SU-DHL-6 (cell line): Measurements from ENCODE around the gene FAM229B.

Experiments
- H2AFZ ChIP-seq: fragments of 200-600 bp; sonication (generic); 2 replicates; pipeline ENCODE4 v1.6.1; 2014; ENCODE audit warnings: low read depth, mild to moderate bottlenecking, moderate library complexity, mixed read lengths, antibody characterized with exemption, low read length; ENCODE audit not compliant: severe bottlenecking
- H3F3A ChIP-seq: fragments of 200-600 bp; shearing (Covaris generic); 2 replicates; pipeline ENCODE4 v1.6.0; 2016; ENCODE audit warnings: antibody characterized with exemption, mild to moderate bottlenecking; ENCODE audit not compliant: insufficient read depth
- H3K27ac ChIP-seq: fragments of 200-600 bp; sonication (generic); 2 replicates; pipeline ENCODE4 v1.5.1; 2016; ENCODE audit warnings: low read depth, mild to moderate bottlenecking, low read length, moderate library complexity, mixed read lengths
- H3K27me3 ChIP-seq: fragments of 200-600 bp; sonication (generic), shearing (Covaris generic); 2 replicates; pipeline ENCODE4 v1.6.0; 2014; ENCODE audit warnings: mild to moderate bottlenecking, low read length
- H3K36me3 ChIP-seq: fragments of 200-600 bp; sonication (generic); 2 replicates; pipeline ENCODE4 v1.6.1; 2014; ENCODE audit warnings: mild to moderate bottlenecking, low read length, mixed read lengths
- H3K4me2 ChIP-seq: fragments of 300-600, 200-600 bp; shearing (Covaris generic), sonication (generic); 2 replicates; pipeline ENCODE4 v1.6.0; 2014; ENCODE audit warnings: low read length, low read depth, mild to moderate bottlenecking; ENCODE audit not compliant: poor library complexity, severe bottlenecking
- H3K4me3 ChIP-seq: fragments of 200-600 bp; sonication (generic); 2 replicates; pipeline ENCODE4 v1.5.1; 2014; ENCODE audit warnings: antibody characterized with exemption, low read length, mild to moderate bottlenecking, mixed read lengths; ENCODE audit not compliant: insufficient read depth, poor library complexity, severe bottlenecking
- H3K79me2 ChIP-seq: fragments of 200-600 bp; sonication (generic); 2 replicates; pipeline ENCODE4 v1.6.1; 2014; ENCODE audit warnings: mild to moderate bottlenecking, low read length, moderate library complexity; ENCODE audit not compliant: insufficient read depth
- H3K9ac ChIP-seq: fragments of 200-600 bp; sonication (generic); 2 replicates; pipeline ENCODE4 v1.7.0; 2014; ENCODE audit warnings: mild to moderate bottlenecking, low read length
- H3K9me2 ChIP-seq: fragments of 200-600 bp; sonication (generic); replicated peaks from 2 replicates; pipeline ENCODE4 v1.6.1; 2014; ENCODE audit warnings: low read length; ENCODE audit not compliant: insufficient read depth
- H3K9me3 ChIP-seq: fragments of 200-600 bp; sonication (generic); 2 replicates; pipeline ENCODE4 v1.6.1; 2014; ENCODE audit warnings: low read length, mixed read lengths; ENCODE audit not compliant: insufficient read depth
- H4K20me1 ChIP-seq: fragments of 200-600 bp; sonication (generic); 2 replicates; pipeline ENCODE4 v1.6.1; 2014; ENCODE audit warnings: low read depth, mild to moderate bottlenecking, antibody characterized with exemption, low read length, moderate library complexity, mixed read lengths
- EZH2phosphoT487 ChIP-seq: fragments of 200-600 bp; sonication (generic), shearing (Covaris generic); conservative IDR thresholded peaks from 2 replicates; pipeline ENCODE4 v1.6.1; 2018; ENCODE audit warnings: mild to moderate bottlenecking, antibody characterized with exemption, low read length, moderate library complexity, mixed read lengths
- TF ChIP-seq, protein P1 (sequence below): fragments of 200-600 bp; sonication (generic); IDR thresholded peaks from one replicate; pipeline ENCODE4 v1.5.1; 2017; ENCODE audit warnings: antibody characterized with exemption, mild to moderate bottlenecking, low read length, moderate library complexity; ENCODE audit not compliant: insufficient read depth, poor library complexity, severe bottlenecking

The FAM229B gene

GRCh38 chr6:112054001-112054400 lies 33.4 kb upstream of the FAM229B start, which contains the start of gene CCN6:
CCN6 (plus strand) TSS chr6:112054104; CDS start chr6:112054358, 254 bp downstream.
- H3K9ac ChIP-seq: no peak within 1 kb of the TSS
- H2AFZ ChIP-seq: no peak within 1 kb of the TSS
- H3K27ac ChIP-seq: no peak within 1 kb of the TSS
- H3K36me3 ChIP-seq: no peaks in the 10 kb centered on the region
- no peaks in the 10 kb centered on the region for H4K20me1 ChIP-seq
- no peak within 1 kb of the TSS for H3K4me2 ChIP-seq
- H3K4me3 ChIP-seq: no peak within 1 kb of the TSS
- TF ChIP-seq, protein P1, sequence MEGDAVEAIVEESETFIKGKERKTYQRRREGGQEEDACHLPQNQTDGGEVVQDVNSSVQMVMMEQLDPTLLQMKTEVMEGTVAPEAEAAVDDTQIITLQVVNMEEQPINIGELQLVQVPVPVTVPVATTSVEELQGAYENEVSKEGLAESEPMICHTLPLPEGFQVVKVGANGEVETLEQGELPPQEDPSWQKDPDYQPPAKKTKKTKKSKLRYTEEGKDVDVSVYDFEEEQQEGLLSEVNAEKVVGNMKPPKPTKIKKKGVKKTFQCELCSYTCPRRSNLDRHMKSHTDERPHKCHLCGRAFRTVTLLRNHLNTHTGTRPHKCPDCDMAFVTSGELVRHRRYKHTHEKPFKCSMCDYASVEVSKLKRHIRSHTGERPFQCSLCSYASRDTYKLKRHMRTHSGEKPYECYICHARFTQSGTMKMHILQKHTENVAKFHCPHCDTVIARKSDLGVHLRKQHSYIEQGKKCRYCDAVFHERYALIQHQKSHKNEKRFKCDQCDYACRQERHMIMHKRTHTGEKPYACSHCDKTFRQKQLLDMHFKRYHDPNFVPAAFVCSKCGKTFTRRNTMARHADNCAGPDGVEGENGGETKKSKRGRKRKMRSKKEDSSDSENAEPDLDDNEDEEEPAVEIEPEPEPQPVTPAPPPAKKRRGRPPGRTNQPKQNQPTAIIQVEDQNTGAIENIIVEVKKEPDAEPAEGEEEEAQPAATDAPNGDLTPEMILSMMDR: no peak
- no peak for TF ChIP-seq EZH2phosphoT487
- H3K9me3 ChIP-seq: no peaks in the 10 kb centered on the region
- no peaks in the 10 kb centered on the region for H3K9me2 ChIP-seq
- H3F3A ChIP-seq: no peaks in the 10 kb centered on the region
- H3K79me2 ChIP-seq: no peaks in the 10 kb centered on the region
- no peaks in the 10 kb centered on the region for H3K27me3 ChIP-seq

- no peaks in the 10 kb centered on the region for H3K27me3 ChIP-seq
- no peaks in the 10 kb centered on the region for H3K9me3 ChIP-seq
- H4K20me1 ChIP-seq: no peaks in the 10 kb centered on the region
- no peaks in the 10 kb centered on the region for H3K79me2 ChIP-seq
- H3K4me3 ChIP-seq: no peak overlapping the region
- H3K9ac ChIP-seq: no peak overlapping the region
- no peaks in the 10 kb centered on the region for H3F3A ChIP-seq
- no peak overlapping the region for H3K27ac ChIP-seq
- TF ChIP-seq EZH2phosphoT487: no peak
- TF ChIP-seq, protein P1: no peak
- H2AFZ ChIP-seq: no peak overlapping the region
- no peaks in the 10 kb centered on the region for H3K9me2 ChIP-seq
- H3K36me3 ChIP-seq: no peaks in the 10 kb centered on the region
- H3K4me2 ChIP-seq: no peak overlapping the region
These were observed 32.7 kb upstream of the FAM229B start for GRCh38 chr6:112054555-112055190.

DNA sequence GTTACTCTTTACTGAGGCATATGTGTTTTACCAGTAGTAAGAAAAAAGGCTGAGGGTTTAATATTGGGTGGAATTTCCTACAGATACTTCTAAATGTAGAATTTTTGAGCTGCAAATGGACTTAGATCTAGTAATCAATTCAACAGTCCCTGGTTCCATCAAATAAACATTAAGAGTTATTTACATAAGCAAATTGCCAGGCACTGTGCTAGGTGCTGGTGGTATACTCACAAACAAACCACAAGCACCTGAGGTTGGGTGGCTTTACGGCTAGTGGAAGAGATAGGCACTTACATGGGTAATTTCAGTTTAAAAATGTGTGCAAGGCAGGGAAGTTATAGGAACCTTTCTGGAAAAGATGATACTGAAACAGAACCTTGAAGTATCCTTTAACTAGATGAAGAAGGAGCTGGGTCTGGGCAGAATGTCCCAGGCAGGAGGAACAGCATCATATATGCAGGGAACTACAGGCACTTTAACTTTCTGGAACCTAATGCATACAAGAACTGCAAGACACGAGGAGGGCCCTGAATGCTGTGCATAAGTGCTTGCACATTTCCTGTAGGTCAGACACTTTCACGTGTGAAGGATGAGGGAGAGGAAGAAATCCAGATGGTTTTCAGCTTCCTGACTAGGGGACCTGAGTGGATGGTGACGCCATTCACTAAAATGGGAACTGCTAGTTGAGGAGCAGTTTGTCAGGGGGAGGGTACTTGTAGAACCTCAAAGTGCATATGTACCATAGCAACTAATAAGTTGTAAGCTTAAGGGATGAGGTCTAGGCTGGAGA lies 29.0 kb upstream of the FAM229B start:
- no peaks in the 10 kb centered on the region for H4K20me1 ChIP-seq
- no peak overlapping the region for H3K9ac ChIP-seq
- H3K4me2 ChIP-seq: no peak overlapping the region
- H2AFZ ChIP-seq: no peak overlapping the region
- no peak overlapping the region for H3K4me3 ChIP-seq
- no peaks in the 10 kb centered on the region for H3K9me3 ChIP-seq
- no peaks in the 10 kb centered on the region for H3K9me2 ChIP-seq
- no peaks in the 10 kb centered on the region for H3K79me2 ChIP-seq
- H3K36me3 ChIP-seq: no peaks in the 10 kb centered on the region
- H3F3A ChIP-seq: no peaks in the 10 kb centered on the region
- no peak for TF ChIP-seq EZH2phosphoT487
- TF ChIP-seq, protein P1: no peak
- no peak overlapping the region for H3K27ac ChIP-seq
- no peaks in the 10 kb centered on the region for H3K27me3 ChIP-seq
